GM21825 (cell line): ENCODE data around the gene SUGP2.

ENCODE experiments used
- ATAC-seq: cut with Tn5 transposase; IDR thresholded peaks from one replicate; pipeline ENCODE4 v1.9.1; 2021; ENCODE audit warnings: mild to moderate bottlenecking, moderate library complexity; ENCODE audit not compliant: unreplicated experiment

SUGP2 gene

DNA sequence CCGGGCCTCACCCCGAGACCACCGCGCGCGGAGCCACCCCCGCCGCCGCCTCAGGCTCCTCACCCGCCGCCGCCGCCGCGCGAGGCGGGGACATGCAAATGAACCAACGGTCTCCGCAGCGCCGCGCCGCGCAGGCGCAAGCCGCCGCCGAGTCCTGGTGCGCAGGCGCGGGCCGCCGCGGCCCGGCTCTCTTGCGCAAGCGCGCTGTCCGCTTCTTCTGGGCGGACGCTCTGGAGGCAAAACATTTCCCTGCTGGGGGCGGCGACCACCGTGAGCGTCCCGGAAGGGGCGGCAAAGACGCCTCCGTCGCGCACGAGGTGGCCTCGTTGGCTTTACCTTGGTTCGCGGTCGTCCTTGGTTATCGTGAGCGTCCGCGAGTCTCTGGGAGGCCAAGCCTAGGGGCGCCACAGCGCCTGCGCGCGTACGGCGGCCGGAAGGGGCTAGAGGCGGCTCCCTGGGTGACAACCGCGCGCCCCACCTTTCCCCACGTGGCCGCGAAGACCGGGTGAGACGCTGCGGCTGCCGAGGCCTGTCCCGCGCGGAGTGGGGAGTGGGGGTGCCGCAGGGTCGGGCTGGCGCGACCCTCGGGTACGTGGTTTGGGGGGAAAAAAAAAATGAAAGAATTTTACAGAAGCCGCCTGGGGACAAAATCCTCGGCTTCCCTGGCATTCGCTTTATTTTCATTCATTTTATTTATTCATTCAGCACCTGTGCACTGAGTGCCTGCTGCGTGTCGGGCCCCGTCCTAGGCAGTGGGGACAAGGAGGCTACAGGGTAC is at the start of gene SUGP2, which contains the start of gene ARMC6:
Gene SUGP2, minus strand, starts transcription at position 92 of the 778 bp plus-strand sequence. CDS start 2,446 bp downstream, outside the sequence.
Gene ARMC6, plus strand, starts transcription at position 178 of the 778 bp plus-strand sequence. CDS start 607 bp downstream, outside the sequence.
- ATAC-seq, result peak; percentile 59

DNA sequence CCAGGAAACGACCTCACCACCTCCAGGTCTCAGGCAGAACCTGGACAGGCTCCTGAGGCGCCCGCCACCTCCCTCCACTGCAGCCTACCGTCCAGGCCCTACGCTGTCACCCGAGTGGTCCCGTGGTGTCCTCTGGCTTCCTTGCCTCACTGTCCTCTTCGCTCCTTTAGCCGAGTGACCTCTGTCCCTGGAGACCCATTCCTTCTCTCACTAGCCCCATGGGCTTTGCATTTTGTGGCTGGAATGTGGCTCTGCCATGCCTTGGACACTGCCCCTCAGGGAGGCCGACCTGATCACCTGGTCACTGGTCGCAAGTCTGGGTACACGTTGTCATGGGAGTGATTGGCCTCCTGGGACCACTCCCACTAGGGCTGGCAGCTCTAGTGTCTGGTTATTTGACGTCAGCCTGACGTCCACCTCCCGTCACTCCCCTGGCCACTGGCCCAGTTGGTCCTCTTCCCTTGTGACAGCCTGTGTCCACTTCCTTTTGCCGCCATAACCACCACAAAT is 48.4 kb upstream of the SUGP2 start:
- ATAC-seq, result no peak

DNA sequence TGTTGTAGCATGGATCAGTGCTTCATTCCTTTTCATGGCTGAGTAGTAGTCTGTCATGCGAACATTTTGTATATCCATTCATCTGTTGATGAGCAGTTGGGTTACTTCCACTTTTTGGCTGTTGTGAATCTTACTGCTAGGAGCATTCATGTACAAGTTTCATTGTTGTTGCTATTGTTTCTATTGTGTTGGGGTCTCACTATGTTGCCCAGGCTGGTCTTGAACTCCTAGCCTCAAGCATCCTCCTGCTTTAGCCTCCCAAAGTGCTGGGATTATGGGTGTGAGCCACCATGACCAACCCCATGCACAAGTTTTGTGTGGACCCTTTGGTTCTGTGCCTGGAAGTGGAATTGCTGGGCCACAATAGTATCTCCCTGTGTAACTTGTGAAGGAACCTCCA is 46.3 kb upstream of the SUGP2 start:
- ATAC-seq, result no peak

DNA sequence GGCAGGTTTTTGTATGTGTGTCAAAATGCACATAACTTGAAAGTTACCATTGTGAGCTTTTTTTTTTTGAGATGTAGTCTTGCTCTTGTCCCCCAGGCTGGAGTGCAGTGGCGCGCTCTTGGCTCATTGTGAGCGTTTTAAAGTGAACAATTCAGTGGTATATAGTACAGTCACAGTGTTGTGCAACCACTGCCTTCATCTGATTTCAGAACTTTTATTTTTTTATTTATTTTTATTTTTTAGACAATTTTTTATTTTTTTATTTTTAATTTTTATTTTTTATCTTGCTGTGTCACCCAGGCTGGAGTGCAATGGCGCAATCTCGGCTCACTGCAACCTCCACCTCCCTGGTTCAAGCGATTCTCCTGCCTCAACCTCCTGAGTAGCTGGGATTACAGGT is 45.5 kb upstream of the SUGP2 start:
- no peak for ATAC-seq

DNA sequence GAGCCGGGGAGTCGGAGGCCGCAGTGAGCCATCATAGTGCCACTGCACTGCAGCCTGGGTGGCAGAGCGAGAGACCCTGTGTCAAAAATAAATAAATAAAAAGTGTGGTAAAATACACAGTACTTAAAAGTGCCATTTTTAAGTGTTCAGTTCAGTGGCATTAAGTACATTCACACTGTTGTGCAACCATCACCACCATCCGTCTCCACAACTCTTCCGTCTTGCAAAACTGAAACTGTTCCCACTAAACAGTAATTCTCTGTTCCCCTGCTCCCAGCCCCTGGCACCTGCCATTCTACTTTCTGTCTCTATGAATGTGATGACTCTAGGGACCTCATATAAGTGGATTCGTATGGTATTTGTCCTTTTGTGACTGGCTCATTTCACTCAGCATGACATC is 43.8 kb upstream of the SUGP2 start:
- ATAC-seq, result no peak

DNA sequence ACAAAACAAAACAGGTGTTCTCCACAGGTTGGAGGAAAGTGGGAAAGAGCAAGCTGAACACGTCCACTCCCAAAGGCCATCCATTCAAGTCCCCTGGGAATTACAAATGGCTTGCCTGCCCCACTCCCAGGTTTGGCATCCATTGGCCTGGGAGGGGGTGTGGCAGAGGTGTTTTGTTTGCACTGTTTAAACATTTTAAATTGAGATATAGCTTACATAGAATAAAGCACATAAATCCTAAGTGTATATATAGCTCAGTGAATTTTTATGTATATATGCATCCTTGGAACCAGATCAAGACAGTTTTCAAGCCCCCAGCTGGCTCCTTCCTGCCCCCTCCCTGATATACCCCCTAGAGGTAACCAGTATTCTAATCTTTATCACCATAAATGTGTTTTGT is 43.2 kb upstream of the SUGP2 start:
- ATAC-seq, result no peak

DNA sequence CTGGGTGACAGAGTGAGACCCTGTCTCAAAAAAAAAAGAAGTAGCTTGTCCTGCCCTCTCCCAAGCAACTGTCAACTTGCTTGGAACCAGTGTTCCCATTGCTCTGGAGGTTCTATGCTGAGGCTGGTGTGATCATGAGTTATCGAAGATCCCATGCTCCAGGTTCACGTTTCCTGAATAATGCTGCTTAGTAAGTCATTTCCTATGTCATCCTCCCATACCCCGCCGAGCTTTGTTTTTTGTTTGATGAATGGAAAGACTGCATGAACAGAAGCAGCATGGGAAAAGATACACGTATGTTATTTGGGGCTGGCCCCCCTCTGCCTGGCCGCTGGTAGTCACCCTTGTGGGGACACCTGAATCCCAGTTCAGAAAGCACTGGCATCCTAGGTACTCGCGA is 41.8 kb upstream of the SUGP2 start:
- ATAC-seq, result no peak

DNA sequence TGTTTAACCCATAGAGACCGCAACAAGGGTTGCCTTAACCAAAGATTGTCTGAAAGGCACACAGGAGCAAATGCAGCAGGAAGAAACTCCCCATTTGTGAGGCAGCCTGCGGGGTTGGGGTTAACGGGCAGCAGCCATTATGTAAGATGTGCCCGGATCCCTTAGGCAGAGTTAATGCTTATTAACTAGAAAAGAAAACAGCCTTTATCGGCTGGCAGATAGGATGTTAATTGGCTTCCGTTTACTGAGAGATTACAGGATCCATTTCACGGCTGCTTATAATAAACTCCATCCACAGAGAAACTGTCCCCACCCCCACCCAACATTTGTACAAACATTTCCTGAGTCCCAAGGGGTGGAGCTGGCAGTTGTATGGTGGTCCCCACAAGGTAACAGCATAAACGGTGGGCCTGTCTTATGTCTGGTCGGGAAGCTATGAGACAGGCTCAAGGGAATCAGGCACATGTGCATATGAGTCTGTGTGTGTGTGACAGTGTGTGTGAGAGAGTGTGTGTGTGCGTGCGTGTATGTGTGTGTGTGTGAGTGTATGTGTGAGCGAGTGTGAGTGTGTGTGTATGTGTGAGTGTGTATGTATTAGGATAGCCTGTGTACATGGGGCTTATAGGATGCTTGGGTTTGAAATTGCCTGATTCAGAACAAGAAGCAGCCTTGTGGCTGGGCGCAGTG is 41.0 kb upstream of the SUGP2 start:
- no peak for ATAC-seq

DNA sequence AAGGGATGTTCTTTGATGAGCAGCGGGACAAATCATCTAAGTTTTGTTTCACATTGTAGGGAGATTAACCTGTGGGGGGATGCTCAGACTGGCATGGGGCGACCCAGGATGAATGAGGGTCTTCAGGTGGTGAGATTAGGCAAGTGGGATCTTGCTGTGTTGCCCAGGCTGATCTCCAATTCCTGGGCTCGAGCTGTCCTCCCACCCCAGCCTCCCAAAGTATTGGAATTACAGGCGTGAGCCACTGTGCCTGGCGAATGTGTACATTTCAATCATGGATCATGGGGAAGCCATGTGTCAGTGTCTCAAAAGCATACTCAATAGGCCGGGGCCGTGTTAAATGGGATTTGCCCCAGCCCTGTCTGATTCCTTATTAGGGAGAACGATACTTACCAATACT is 38.6 kb upstream of the SUGP2 start:
- no peak for ATAC-seq

DNA sequence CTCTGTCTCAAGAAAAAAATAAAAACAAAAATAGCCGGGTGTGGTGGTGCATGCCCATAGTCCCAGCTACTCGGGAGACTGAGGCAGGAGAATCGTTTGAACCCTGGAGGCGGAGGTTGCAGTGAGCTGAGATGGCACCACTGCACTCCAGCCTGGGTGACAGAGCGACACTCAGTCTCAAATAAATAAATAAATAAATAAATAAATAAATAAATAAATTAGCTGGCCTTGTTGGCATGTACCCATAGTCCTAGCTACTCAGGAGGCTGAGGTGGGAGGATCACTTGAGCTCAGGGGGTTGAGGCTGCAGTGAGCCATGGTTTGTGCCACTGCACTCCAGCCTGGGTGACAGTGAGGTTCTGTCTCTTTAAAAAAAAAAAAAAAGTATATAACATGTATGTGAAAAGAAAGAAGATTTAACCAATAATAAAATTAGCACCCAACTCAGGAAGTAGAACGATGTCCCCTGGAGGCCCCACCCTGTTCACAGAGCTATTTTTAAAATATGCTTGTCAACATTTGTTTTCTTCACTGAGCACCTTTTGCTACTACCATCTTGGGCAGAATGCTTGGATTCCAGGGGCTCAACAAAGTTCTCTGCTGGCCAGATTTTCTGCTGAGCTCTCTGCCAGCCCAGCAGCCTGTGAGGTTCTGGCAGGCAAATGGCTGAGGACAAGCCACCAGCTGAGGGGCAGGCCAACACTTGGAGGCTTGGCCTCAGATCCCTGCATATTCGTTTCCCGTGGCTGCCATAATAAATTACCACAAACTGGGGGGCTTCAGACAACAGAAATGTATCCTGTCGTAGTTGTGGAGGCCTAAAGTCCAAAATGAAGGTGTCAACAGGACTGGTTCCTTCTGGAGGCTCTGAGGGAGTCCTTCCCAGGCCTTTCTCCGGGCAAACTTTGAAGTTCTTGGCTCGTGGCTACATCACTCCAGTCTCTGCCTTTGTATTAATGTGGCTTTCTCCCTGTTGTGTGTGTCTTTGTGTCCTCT is 35.6 kb upstream of the SUGP2 start:
- no peak for ATAC-seq

DNA sequence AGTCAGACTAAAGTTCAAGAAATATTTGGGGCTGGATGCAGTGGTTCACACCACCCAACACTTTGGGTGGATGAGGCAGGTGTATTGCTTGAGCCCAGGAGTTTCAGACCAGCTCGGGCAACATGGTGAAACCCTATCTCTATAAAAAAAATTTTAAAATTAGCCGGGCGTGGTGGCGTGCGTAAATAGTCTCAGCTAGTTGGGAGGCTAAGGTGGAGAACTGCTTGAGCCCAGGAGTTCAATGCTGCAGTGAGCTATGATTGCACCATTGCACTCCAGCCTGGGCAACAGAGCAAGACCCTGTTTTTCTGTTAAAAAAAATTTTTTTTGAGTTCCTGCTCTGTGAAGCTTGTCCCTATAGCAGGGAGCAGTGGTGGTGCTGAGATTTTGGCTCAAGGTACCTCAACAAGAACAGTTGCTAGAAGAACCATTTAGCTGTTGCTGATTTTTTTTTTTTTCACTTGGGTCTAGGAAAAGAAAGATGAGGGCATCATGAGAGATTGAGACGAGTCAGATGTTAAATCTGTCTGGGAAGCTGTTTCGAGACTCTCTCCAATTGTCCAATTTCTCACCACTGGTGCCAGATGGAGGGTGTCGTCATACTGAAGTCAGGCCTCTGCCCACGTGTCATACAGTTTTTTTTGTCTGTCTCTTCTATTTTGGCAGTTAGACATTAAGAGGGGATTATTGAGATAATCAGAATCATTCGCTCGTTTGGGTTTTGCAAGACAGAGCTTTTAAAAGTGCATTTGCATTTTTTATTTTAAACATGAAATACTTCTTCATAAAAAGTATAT is 34.2 kb upstream of the SUGP2 start:
- no peak for ATAC-seq

DNA sequence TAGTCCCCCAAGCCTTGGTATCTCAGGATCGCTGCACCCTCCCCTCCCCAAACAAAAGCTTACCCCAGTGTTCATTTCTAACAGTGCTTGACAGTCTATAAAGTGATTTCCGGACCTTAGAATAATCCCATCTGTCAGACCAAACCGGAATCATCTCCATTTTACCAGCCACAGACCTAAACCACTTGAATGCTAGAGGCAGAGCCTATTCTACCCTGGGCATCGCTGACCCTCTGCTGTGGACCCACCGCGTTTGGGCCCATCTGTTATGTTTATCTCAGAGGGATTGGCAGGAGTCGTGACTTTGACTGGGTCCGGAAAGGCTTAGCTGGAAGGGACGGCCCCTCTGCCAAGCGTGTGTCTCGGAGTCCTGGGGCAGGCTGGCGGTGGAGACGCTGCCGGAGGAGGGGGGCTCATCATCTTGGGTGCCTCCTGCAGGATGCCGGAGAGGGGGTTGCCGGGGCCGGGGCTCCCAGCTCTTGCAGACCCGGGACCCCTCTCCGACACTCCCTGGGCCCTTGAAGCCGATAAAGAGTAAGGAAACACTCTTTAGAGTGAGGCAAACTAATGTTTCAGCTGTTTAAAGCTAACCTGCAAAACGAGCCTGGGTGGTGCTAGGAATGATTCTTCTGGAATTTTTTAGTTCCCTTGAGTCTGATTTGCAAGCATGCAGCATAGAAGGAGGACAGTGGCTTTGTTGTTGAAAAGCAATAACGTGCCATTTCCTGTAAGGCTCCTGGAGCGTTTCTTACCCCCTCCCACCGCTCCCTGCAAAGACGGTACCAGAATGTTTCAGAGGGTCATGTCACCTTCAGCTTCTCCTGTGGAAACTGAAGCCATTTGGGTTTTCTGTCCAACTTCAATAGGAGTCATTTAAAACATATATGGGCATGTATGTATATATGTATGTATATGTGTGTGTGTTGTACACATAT is 31.8 kb upstream of the SUGP2 start:
- ATAC-seq, result no peak

DNA sequence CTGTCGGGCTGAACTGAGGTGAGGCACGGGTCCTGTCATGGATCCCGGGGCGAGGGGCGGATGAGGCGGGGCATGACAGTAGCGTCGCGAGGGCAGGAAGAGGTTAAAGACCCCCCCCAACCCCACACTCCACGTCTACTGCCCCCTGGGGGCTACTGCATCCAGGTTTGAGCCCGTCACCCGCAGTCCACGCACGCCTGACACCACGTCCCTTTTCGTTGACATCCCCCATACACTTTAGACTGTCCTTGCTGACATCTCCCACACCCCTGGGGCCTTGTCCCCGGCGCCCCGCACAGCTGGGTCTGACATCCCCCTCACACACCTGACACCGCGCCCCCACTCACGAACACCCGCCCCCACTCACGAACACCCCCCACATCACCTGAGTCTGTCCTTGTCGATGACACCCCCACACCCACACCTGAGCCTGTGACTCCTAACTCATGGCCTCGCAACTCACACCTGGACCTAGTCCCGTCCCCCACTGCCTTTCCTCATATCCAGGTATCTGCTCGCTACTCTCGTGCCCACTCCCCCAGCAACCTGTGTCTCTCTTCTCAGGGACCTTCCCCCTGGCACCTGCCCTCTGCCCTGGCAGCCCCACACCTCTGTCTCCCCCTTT is 30.9 kb upstream of the SUGP2 start:
- ATAC-seq, result no peak

DNA sequence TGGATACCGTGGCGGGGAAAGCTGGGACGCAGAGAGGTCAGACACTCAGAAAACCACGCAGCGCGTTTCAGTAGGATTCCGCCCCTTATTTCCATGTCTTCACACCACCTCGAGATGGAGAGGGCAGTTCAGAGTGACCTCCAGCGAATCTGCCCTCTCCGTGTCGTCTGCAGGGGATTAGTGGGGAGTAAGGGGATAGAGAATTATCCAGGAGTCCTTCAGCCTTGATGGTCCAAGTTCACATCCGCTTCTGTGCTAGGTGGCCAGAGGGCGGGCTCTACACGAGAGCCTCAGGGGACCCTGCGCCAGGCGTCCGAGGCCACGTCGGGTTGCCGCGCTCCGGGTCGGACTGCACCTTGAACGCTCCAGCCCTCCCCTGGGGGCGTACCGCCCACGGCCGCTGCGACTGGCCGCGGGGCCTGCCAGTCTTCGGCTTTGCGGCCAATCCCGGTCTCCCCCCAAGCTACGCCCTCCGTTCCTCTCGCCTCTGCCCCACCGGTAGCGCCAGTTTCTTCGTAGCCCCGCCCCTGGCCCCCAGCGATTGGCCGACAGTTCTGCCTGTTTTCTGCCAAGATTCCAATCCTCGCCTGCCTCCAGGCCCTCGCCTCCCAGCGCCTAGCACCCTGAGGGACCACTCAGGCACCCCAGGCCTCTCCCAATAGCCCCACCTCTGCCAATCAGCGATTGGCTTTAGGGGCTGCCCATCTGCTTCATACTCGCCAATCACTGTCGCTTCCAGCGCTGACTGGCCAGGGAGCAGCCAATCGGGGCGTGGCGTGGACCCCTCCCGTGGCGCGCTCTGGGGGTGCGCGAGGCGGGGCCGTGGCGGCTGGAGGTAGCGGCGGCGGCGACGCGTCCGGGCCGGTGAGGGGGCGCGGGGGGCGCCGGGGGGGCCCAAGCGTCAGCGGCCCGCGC is 30.1 kb upstream of the SUGP2 start, which contains the start of gene SLC25A42:
Gene SLC25A42, plus strand, starts transcription at position 812 of the 915 bp plus-strand sequence. CDS start 32,131 bp downstream, outside the sequence.
- peak; percentile 90 for ATAC-seq

DNA sequence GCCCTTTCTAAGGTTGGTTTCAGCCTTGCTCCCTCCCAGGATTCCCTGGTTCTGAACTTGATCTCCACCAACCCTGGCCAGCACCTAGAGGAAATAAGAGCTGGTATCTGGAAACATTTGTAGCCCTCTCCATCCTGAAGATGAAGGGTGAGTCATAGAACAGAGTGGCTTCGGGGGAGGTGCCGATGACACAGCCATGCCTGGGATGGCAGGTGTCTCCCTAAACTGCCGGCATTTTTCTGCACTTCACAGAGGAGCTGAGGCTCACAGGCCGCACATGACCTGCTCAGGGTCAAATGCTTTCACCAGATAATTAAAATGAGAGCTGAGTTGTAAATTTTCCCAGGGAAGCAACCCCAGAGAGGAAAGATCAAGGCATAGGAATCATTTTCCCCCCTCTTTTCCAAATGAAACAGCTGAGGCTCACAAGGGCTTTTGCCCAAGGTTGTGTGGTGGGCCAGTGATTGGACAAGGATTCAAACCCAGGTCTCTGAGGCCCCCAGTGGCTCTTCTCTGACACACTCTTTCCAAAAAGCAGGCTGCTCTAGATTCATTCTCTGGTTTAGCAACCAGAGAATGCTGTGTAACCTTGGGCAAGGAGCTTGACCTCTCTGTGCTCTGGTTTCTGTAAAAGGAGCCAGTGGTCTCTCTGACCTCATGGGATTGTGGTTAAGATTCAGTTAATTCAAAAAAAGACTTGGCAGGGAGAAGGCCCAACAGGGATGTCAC is 29.3 kb upstream of the SUGP2 start:
- ATAC-seq, result no peak

DNA sequence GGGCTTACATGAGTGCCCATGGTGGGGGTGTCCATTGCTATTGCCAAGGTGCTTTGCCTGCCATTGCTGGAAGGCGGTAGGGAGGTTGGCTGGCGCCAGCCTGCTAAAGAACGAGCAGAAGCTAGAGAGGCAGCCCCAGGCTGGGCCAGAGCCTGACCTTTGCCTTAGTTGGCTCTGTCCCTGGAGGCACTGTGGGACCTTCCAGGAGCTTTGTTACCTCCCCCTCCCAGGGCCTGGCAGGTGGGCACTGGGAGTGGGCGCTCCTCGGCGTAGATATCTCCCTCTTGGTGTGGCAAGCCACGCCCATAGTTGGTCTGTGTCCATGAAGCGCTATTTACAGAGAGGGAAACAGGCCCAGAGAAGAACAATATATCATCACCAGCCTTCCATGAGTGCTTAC is 28.2 kb upstream of the SUGP2 start:
- no peak for ATAC-seq
